IMR-90 (cell line): ENCODE results near the gene PRKACA.

Experiments
- CTCF ChIP-seq: conservative IDR thresholded peaks from 2 replicates; pipeline ENCODE4 v1.5.1; 2012; ENCODE audit warnings: mild to moderate bottlenecking, low read depth, low read length, improper control_type of control experiment
- MAZ ChIP-seq: IDR thresholded peaks from 2 replicates; pipeline ENCODE4 v1.6.1; 2012; ENCODE audit warnings: low read depth, mild to moderate bottlenecking, low read length, improper control_type of control experiment, moderate library complexity, borderline replicate concordance

- TF ChIP-seq CTCF (no peak), MAZ (no peak)
These were observed 65.6 kb downstream of the PRKACA start for GRCh38 chr19:14051980-14052379.
